ENCODE measurements around the gene DCLK2. TPM values are rescaled to one million over a fixed set of nuclear protein-coding genes. Genes with fewer than 3 reads are reported as not detected.

The DCLK2 gene
- total RNA-seq, 2 donors from 2014 or later, result 10.1 to 12.1 TPM

- no peak for DNase-seq (ENCODE audit: low spot score)
- no peak overlapping the region for H3K4me3 ChIP-seq
- H3K36me3 ChIP-seq, result no peaks in the 10 kb centered on the region
- peaks cover 0 to 18% of the 10 kb centered on the region in 2 donors for H3K4me1 ChIP-seq
- peaks cover 0 to 3% of the 10 kb centered on the region in 2 donors for H3K9me3 ChIP-seq
- H3K27ac ChIP-seq, result no peak overlapping the region
- no peaks in the 10 kb centered on the region for H3K27me3 ChIP-seq
- TF ChIP-seq, protein P1, sequence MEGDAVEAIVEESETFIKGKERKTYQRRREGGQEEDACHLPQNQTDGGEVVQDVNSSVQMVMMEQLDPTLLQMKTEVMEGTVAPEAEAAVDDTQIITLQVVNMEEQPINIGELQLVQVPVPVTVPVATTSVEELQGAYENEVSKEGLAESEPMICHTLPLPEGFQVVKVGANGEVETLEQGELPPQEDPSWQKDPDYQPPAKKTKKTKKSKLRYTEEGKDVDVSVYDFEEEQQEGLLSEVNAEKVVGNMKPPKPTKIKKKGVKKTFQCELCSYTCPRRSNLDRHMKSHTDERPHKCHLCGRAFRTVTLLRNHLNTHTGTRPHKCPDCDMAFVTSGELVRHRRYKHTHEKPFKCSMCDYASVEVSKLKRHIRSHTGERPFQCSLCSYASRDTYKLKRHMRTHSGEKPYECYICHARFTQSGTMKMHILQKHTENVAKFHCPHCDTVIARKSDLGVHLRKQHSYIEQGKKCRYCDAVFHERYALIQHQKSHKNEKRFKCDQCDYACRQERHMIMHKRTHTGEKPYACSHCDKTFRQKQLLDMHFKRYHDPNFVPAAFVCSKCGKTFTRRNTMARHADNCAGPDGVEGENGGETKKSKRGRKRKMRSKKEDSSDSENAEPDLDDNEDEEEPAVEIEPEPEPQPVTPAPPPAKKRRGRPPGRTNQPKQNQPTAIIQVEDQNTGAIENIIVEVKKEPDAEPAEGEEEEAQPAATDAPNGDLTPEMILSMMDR (IDR thresholded peaks at IDR 0.05), result no peak
Measured at GRCh38 chr4:150126864-150127203, 48.6 kb downstream of the DCLK2 start.

GRCh38 chr4:150127757-150128156 lies 49.5 kb downstream of the DCLK2 start:
- Histone ChIP-seq H3K27me3 (no peaks in the 10 kb centered on the region), H3K36me3 (no peaks in the 10 kb centered on the region), H3K4me3 (no peak overlapping the region), H3K4me1 (peaks cover 0 to 18% of the 10 kb centered on the region in 2 donors), H3K27ac (no peak overlapping the region), H3K9me3 (no peaks in the 10 kb centered on the region)
- no peak for DNase-seq (ENCODE audit: low spot score)
- TF ChIP-seq, protein P1 (IDR thresholded peaks at IDR 0.05), result no peak

DNA sequence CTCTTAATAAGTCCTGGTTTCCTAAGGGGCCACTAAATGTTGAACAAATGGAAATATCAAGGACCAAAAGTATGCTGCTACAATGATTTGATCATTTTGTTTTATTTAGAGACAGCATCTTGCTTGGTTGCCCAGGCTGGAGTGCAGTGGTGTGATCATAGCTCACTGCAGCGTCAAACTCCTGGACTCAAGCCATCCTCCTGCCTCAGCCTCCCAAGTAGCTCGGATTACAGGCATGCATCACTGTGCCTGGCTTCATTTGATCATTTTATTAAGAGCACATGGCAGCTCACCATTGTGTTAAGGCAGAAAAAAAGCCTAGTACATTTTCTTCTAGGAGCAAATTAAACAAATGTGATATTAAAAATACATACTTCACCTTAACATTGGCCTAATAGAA lies 52.7 kb downstream of the DCLK2 start:
- H3K27me3 ChIP-seq, result no peaks in the 10 kb centered on the region
- DNase-seq (ENCODE audit: low spot score), result no peak
- H3K36me3 ChIP-seq, result no peaks in the 10 kb centered on the region
- H3K27ac ChIP-seq, result no peak overlapping the region
- TF ChIP-seq, protein P1 (IDR thresholded peaks at IDR 0.05), result no peak
- H3K9me3 ChIP-seq, result no peaks in the 10 kb centered on the region
- no peak overlapping the region for H3K4me3 ChIP-seq
- peaks cover 0 to 12% of the 10 kb centered on the region in 2 donors for H3K4me1 ChIP-seq

DNA sequence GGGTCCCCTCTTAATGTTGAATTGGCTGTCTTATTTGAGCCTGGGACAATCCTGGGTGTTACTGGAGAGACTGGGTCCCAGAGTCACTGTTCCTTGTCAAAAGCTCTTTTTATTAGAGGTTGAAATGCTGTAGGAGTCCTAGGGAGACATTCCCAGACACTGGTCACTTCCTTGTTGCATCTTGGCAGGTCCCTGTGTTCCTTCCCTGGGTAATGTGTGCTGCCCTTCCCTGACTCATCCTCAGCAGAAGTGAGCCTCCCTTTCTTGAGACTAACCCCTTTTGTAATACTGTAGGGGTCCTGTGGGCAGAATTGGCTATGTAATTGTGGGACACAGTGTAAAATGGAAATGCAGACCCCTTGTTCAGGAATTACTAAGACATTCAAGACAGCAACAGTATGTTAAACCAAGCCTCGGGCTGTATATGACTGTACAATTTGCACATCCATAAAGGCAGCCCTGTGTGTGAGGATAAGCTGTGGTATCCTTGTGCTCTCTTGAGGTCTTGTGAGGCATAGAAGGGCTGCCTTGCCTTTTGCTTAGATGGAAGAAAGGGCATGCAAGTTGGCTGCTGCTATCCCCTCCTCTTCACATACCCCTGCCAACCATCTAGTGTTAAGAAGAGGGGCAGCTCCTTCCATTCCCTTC lies 53.5 kb downstream of the DCLK2 start:
- Histone ChIP-seq H3K9me3 (no peaks in the 10 kb centered on the region), H3K27ac (no peak overlapping the region), H3K27me3 (no peaks in the 10 kb centered on the region), H3K4me1 (peaks cover 0 to 5% of the 10 kb centered on the region in 2 donors), H3K4me3 (no peak overlapping the region), H3K36me3 (no peaks in the 10 kb centered on the region)
- DNase-seq (ENCODE audit: low spot score), result no peak
- TF ChIP-seq, protein P1 (IDR thresholded peaks at IDR 0.05), result no peak

GRCh38 chr4:150133605-150134004 lies 55.4 kb downstream of the DCLK2 start:
- Histone ChIP-seq H3K4me3 (no peak overlapping the region), H3K27ac (no peak overlapping the region), H3K36me3 (no peaks in the 10 kb centered on the region), H3K9me3 (no peaks in the 10 kb centered on the region), H3K4me1 (no peaks in the 10 kb centered on the region), H3K27me3 (no peaks in the 10 kb centered on the region)
- no peak for DNase-seq (ENCODE audit: low spot score)
- TF ChIP-seq, protein P1 (IDR thresholded peaks at IDR 0.05), result no peak
